ENCODE measurements around the gene PRDM16.

The PRDM16 gene

GRCh38 chr1:3321559-3322449, 252.8 kb downstream of the PRDM16 start:
- TF ChIP-seq, protein P1, sequence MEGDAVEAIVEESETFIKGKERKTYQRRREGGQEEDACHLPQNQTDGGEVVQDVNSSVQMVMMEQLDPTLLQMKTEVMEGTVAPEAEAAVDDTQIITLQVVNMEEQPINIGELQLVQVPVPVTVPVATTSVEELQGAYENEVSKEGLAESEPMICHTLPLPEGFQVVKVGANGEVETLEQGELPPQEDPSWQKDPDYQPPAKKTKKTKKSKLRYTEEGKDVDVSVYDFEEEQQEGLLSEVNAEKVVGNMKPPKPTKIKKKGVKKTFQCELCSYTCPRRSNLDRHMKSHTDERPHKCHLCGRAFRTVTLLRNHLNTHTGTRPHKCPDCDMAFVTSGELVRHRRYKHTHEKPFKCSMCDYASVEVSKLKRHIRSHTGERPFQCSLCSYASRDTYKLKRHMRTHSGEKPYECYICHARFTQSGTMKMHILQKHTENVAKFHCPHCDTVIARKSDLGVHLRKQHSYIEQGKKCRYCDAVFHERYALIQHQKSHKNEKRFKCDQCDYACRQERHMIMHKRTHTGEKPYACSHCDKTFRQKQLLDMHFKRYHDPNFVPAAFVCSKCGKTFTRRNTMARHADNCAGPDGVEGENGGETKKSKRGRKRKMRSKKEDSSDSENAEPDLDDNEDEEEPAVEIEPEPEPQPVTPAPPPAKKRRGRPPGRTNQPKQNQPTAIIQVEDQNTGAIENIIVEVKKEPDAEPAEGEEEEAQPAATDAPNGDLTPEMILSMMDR (conservative IDR thresholded peaks at IDR 0.05; ENCODE audit: low read length): no peak
- no peak for TF ChIP-seq EZH2phosphoT487 (IDR thresholded peaks at IDR 0.05; ENCODE audit: borderline replicate concordance)
- Histone ChIP-seq H3K79me2 (ENCODE audit: insufficient read depth, low read length) (peaks cover 4% of the 10 kb centered on the region; the same call in 1 of the 2 replicates), H3K4me1 (ENCODE audit: insufficient read depth, low read length, poor library complexity, severe bottlenecking) (peaks cover 10% of the 10 kb centered on the region), H3K27me3 (ENCODE audit: insufficient read depth, low read length, poor library complexity, severe bottlenecking) (no peaks in the 10 kb centered on the region), H3K9me2 (replicated peaks; ENCODE audit: low read depth, low read length) (no peaks in the 10 kb centered on the region), H3K9me3 (ENCODE audit: insufficient read depth, low read depth, low read length) (0 out of 2 replicates have a peak, but pooled peaks cover 3% of the 10 kb centered on the region), H2AFZ (ENCODE audit: low read length) (no peak overlapping the region), H3K9ac (ENCODE audit: low read depth, low read length, poor library complexity, severe bottlenecking) (no peak overlapping the region), H3K36me3 (ENCODE audit: insufficient read depth, low read length) (no peaks in the 10 kb centered on the region), H4K20me1 (ENCODE audit: insufficient read depth, low read length, poor library complexity, severe bottlenecking) (no peaks in the 10 kb centered on the region), H3K4me2 (ENCODE audit: low read depth, low read length, poor library complexity, severe bottlenecking) (no peak overlapping the region), H3F3A (ENCODE audit: low read depth) (peaks cover under 1% of the 10 kb centered on the region; the same call in 1 of the 2 replicates), H3K4me3 (ENCODE audit: low read length, poor library complexity, severe bottlenecking) (no peak overlapping the region)

DNA sequence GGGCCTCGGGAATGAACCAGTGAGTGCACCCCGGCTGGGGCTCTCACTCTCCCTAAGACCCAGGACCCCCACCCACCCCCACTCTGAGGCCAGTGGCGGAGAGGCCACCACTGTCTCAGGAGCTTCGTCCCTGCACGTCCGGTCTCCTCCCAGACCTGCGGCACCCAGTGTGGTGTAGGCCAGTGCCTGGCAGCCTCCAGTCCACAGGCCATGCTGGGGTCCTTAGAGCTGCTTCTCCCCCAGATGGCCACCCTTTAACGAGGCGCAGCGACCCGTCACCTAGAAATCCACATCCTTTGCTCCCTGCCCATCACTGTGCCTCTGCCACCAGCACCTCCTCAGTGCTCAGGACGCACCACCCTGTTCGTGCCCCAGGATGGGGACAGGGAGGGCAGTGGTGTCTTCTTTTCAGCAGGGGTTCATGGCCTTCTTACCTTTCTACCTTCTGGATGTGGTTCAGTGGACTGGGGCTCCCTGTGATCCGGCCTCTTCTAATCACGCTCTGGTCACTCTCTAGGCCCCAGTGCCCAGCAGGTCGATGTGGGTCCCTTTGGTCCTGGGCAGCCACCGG, 253.5 kb downstream of the PRDM16 start:
- no peaks in the 10 kb centered on the region for H3K27me3 ChIP-seq (ENCODE audit: insufficient read depth, low read length, poor library complexity, severe bottlenecking)
- H3K4me3 ChIP-seq (ENCODE audit: low read length, poor library complexity, severe bottlenecking): no peak overlapping the region
- no peaks in the 10 kb centered on the region for H3K9me2 ChIP-seq (replicated peaks; ENCODE audit: low read depth, low read length)
- H2AFZ ChIP-seq (ENCODE audit: low read length): no peak overlapping the region
- H3K36me3 ChIP-seq (ENCODE audit: insufficient read depth, low read length): no peaks in the 10 kb centered on the region
- no peak overlapping the region for H3K9ac ChIP-seq (ENCODE audit: low read depth, low read length, poor library complexity, severe bottlenecking)
- H3K4me2 ChIP-seq (ENCODE audit: low read depth, low read length, poor library complexity, severe bottlenecking): no peak overlapping the region
- no peaks in the 10 kb centered on the region for H4K20me1 ChIP-seq (ENCODE audit: insufficient read depth, low read length, poor library complexity, severe bottlenecking)
- no peak for TF ChIP-seq EZH2phosphoT487 (IDR thresholded peaks at IDR 0.05; ENCODE audit: borderline replicate concordance)
- TF ChIP-seq, protein P1 (conservative IDR thresholded peaks at IDR 0.05; ENCODE audit: low read length): no peak
- peaks cover 4% of the 10 kb centered on the region; the same call in 1 of the 2 replicates for H3K79me2 ChIP-seq (ENCODE audit: insufficient read depth, low read length)
- peaks cover 10% of the 10 kb centered on the region for H3K4me1 ChIP-seq (ENCODE audit: insufficient read depth, low read length, poor library complexity, severe bottlenecking)
- H3F3A ChIP-seq (ENCODE audit: low read depth): no peaks in the 10 kb centered on the region
- no peaks in the 10 kb centered on the region for H3K9me3 ChIP-seq (ENCODE audit: insufficient read depth, low read depth, low read length)

DNA sequence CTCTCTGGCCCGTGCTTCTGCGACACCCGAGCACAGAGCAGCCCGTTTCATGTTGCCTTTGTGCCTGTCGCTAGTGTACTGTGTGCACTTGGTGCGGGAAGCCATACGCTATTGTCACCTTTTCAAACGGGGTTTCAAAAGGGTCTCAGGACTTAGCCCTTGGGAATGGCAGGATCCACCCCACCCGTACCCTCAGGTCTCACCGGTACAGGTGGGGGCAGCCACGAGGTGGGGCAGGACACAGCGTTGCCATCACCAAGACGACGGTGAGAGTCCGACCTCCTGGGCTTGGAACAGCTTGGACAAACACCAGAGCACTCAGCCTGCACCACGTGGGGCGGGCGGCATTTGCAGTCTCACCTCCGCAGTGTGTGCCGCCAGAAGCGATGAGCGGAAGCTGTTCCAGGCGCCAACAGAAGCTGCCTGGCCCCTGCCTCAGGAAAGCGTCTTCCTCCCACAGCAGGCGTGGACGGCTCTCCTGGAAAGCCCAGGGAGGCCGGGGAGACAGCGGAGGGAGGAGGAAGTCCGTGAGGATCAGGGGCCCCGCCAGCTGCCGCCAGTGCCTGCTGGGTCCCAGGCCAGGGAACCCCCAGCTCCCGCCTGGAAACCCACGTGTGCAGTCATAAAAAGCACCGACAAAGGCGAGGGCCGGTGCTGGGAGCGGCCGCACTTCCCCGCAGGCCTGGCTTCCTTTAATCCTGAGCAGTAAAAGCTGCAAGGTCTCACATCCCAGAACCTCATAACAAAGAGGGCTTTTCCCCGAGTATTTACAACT, 254.2 kb downstream of the PRDM16 start:
- Histone ChIP-seq H4K20me1 (ENCODE audit: insufficient read depth, low read length, poor library complexity, severe bottlenecking) (no peaks in the 10 kb centered on the region), H3K9ac (ENCODE audit: low read depth, low read length, poor library complexity, severe bottlenecking) (no peak overlapping the region), H3K79me2 (ENCODE audit: insufficient read depth, low read length) (peaks cover 4% of the 10 kb centered on the region; the same call in 1 of the 2 replicates), H3K9me3 (ENCODE audit: insufficient read depth, low read depth, low read length) (no peaks in the 10 kb centered on the region), H3F3A (ENCODE audit: low read depth) (no peaks in the 10 kb centered on the region), H3K9me2 (replicated peaks; ENCODE audit: low read depth, low read length) (no peaks in the 10 kb centered on the region), H3K27me3 (ENCODE audit: insufficient read depth, low read length, poor library complexity, severe bottlenecking) (no peaks in the 10 kb centered on the region), H3K4me1 (ENCODE audit: insufficient read depth, low read length, poor library complexity, severe bottlenecking) (peaks cover 12% of the 10 kb centered on the region), H3K4me3 (ENCODE audit: low read length, poor library complexity, severe bottlenecking) (no peak overlapping the region), H3K36me3 (ENCODE audit: insufficient read depth, low read length) (no peaks in the 10 kb centered on the region), H2AFZ (ENCODE audit: low read length) (no peak overlapping the region), H3K4me2 (ENCODE audit: low read depth, low read length, poor library complexity, severe bottlenecking) (no peak overlapping the region)
- no peak for TF ChIP-seq EZH2phosphoT487 (IDR thresholded peaks at IDR 0.05; ENCODE audit: borderline replicate concordance)
- TF ChIP-seq, protein P1 (conservative IDR thresholded peaks at IDR 0.05; ENCODE audit: low read length): no peak
